ENCODE measurements around the gene MTSS2. TPM values are rescaled to one million over a fixed set of nuclear protein-coding genes. Genes with fewer than 3 reads are reported as not detected.

MTSS2 gene
- total RNA-seq, 2 donors from 2014 or later, result 50.7 to 51.4 TPM

DNA sequence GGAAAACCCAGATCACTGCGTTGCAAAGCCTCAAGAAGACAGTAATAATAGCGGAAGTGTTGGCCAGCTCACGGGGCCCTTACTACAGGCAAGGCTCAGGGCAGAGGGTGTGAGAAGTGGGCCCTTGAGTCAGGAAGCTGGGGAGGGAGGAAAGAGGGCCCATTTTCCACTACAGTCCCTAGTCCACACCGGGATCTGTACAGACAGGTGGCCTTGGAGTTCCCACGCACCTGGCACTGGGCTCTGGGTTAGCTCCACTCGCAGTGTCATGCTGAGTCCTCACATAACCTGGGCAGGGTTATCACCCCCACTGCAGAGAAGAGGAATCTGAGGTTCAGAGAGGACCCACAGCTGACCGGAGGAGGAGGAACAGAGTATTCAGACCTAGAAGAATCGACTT is 16.8 kb upstream of the MTSS2 start:
- intact Hi-C loops (cut with DNase I), result loop anchor here in 1 of 2 donors (5.0 kb wide), 1 partner anchor 35 kb away; no protein-coding TSS in a partner anchor
- ATAC-seq (no peak), DNase-seq (no peak)

- no peak for DNase-seq
- ATAC-seq, result no peak
- intact Hi-C loops (cut with DNase I), result loop anchor here in 1 of 2 donors (5.0 kb wide), 1 partner anchor 35 kb away; no protein-coding TSS in a partner anchor
Measured at GRCh38 chr16:70701998-70702397, 16.1 kb upstream of the MTSS2 start.

- DNase-seq (no peak), ATAC-seq (no peak)
- intact Hi-C loops (cut with DNase I), result loop anchor here in 1 of 2 donors (5.0 kb wide), 1 partner anchor 36 kb away; no protein-coding TSS in a partner anchor
Measured at GRCh38 chr16:70701596-70701995, 15.7 kb upstream of the MTSS2 start.

DNA sequence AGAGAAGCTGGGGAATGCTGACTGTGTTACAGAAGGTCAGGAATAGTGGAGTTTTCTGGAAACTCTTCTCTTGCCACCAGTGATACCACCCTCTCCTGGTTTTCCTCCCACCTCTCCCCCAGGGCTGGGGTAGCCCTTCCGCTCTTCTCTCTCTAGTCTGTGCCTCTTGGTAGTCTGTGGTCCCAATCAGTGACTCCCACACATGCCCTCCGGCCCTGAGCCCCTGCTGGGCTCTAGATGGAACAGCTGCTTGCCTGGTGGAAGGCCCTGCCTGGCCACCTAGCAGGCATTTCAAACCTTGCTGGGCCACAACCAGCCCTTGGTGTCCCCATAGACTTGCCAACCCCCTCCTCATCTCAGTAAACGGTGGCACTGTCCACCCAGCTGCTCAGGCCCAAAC is 15.2 kb upstream of the MTSS2 start:
- ATAC-seq (no peak), DNase-seq (no peak)
- intact Hi-C loops (cut with DNase I), result loop anchor here in 1 of 2 donors (5.0 kb wide), 1 partner anchor 36 kb away; no protein-coding TSS in a partner anchor

- intact Hi-C loops (cut with DNase I), result loop anchor here in 1 of 2 donors (5.0 kb wide), 1 partner anchor 37 kb away; no protein-coding TSS in a partner anchor
- ATAC-seq (peak; percentile 51 to 74), DNase-seq (peak; percentile 70)
Measured at GRCh38 chr16:70700101-70701020, 14.5 kb upstream of the MTSS2 start.

- intact Hi-C loops (cut with DNase I), result loop anchor here in 1 of 2 donors (5.0 kb wide), 1 partner anchor 38 kb away; no protein-coding TSS in a partner anchor
- no peak for ATAC-seq
Measured at GRCh38 chr16:70699696-70700095, 13.8 kb upstream of the MTSS2 start.

GRCh38 chr16:70698901-70699300 is 13.0 kb upstream of the MTSS2 start:
- DNase-seq (no peak), ATAC-seq (no peak)
- intact Hi-C loops (cut with DNase I), result no loop called here

More at GRCh38 chr16:70699696-70700095, 13.8 kb upstream of the MTSS2 start:
- no peak for DNase-seq

DNA sequence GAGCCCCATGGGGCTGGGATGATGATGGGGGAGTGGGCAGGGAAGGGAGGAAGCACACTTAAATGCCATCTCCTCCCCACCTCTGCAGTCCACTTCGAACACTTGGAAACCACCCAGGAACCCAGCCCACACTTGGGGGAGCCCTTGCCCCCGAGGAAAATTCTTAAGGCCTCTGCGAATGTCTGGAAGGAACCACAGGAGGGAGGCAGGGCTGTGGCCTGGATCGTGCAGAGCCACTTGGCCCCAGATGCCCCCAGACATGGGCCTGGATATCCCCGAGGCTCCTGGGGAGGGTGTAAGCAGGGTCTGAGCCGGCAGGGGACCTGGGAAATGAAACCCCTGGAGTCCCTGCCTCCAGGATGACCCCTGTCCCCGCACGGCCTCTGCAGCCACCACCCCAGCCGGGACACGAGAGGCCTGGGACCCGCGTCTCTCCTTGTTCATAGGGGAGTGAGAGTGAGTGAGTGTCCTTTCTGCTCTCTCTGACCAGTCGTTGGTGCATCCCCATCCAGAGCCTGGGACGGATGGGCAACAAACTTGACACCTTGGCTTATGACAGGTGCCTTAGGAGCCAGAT is 11.8 kb upstream of the MTSS2 start:
- DNase-seq (no peak), ATAC-seq (no peak)
- intact Hi-C loops (cut with DNase I), result no loop called here

DNA sequence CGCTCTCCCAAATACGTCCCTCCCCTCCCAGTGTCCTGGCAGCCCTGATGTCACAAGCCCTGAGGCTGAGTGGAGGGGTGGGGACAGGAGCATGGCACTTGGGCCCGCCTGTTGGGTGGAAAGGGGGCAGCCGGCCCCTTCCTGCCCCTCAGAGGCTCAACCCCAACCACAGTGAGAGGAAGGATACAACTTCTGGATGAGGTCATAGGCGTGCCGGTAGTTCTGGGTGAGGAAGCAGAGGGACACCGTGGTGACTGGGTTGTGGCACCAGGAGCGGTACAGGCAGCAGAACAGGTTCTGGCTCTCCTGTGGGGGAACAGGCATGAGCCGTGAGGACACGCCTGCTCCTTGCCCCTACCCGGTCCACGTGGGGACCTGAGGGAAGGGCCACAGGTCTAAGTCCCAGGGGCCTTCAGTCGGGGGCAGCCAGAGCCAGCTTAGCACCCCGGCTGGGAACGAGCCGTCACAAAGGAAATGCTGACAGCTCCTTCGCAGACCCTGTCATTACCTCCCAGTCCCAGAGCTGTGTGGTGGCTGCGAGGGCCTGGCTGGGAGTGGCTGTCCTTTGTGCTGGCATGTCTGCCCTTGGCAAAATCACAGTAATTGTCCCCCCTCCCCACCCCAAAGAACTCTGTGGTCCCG is 11.2 kb upstream of the MTSS2 start:
- ATAC-seq, result no peak
- DNase-seq, result no peak
- intact Hi-C loops (cut with DNase I), result no loop called here

DNA sequence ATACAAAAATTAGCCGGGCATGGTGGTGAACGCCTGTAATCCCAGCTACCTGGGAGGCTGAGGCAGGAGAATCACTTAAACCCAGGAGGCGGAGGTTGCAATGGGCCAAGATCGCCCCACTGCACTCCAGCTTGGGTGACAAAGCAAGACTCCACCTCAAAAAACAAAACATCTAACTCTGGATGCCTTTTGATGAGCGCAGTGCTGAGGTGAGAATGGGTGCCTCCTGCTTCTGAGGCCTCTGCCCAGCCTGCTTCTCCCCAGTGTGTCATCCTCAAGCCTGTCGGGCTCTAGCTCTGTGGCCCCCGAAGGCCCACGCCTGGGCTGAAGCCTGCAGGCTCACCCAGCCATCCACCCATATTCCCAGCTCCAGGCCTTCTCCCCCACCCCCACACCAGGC is 10.5 kb upstream of the MTSS2 start:
- no peak for ATAC-seq

DNA sequence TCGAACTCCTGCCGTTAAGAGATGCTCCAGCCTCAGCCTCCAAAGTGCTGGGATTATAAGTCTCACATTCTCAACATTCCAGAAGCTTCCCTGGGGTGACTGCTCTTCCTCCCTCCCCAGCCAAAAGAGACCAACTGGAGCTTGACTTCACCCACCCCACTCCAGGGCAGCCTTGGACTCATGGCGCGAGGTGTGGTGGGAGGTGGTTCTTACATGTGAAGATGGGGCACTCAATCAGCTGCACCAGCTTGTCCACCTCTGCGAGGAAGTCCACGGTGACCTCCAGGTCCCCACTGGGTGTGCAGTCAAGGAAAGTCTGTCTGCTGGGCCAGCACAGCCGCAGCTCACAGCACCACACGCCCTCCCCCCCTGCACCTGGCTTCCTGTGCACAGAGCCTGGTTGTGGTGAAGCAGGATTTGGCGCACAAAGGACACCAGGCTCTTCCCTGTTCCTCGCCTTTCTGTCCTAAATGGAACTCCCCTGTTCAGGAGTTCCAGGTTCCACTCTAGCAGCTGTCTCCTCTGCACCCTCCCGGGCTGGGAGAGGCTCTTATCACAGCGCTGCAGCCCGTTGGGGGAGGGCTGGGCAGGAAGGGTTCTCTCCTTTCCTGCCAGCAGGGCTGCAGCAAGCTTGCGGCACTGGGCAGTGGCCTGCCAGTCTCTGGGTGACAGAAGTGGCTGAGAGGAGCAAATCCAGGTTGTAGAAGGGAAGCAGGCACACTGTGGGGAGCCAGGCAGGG is 9.6 kb upstream of the MTSS2 start:
- intact Hi-C loops (cut with DNase I), result no loop called here
- peak in 1 of 2 donors; percentile 34 for ATAC-seq
- no peak for DNase-seq

More for the DNA sequence above, 10.5 kb upstream of the MTSS2 start:
- intact Hi-C loops (cut with DNase I), result no loop called here
- DNase-seq, result no peak

DNA sequence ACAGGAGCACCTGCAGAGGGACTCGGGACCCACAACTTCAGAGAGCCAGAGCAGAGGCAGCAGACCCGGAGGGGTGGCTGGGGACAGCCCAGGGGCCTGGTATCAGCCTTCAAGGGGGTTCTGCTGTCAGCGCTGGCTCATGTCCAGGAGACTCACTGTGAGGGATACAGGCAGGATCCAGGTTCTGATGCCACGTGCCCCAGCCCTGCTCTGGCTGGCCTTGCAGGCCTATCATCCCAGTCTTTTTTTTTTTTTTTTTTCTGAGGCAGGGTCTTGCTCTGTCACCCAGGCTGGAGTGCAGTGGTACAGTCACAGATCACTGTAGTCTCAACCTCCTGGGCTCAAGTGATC is 9.0 kb upstream of the MTSS2 start:
- ATAC-seq (no peak), DNase-seq (no peak)
- intact Hi-C loops (cut with DNase I), result no loop called here

DNA sequence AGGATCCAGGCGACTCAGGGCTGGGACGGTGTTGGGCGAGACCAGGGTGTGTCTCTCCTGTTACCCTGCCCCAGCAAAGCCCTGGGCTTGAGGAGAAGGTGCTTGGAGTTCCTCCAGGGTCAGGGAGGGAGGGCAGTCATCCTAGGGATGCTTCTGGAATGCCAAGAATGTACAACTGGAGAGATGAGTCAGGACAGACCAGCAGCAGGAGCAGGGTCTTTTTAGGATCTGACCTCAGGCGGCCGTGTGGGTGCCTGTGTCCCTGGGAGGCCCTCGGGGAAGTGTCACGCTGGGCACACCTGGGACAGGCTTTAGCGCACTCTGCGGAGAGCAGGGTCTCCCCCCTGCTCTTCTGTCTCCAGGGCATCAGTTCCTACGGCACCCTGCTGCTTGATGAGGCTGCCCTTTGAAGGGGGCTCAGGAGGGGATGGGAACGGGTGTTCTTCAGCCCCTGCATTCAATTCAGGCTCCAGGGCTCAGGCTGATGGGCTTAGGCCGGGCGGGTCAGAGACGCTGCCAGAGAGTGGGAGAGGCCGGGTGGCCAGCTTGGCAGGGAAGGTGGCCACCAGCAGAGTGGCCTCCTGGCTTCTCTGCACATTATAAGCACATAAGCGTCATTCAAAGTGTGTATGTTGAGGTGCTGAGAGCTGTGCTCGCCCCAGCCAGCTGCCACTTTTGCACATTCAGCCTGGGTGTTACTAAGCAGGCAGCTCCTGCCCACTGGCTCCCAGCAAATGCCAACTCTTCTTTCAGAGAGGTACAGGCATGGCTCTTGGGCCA is 8.4 kb upstream of the MTSS2 start:
- ATAC-seq, result peak in 1 of 2 donors; percentile 44

DNA sequence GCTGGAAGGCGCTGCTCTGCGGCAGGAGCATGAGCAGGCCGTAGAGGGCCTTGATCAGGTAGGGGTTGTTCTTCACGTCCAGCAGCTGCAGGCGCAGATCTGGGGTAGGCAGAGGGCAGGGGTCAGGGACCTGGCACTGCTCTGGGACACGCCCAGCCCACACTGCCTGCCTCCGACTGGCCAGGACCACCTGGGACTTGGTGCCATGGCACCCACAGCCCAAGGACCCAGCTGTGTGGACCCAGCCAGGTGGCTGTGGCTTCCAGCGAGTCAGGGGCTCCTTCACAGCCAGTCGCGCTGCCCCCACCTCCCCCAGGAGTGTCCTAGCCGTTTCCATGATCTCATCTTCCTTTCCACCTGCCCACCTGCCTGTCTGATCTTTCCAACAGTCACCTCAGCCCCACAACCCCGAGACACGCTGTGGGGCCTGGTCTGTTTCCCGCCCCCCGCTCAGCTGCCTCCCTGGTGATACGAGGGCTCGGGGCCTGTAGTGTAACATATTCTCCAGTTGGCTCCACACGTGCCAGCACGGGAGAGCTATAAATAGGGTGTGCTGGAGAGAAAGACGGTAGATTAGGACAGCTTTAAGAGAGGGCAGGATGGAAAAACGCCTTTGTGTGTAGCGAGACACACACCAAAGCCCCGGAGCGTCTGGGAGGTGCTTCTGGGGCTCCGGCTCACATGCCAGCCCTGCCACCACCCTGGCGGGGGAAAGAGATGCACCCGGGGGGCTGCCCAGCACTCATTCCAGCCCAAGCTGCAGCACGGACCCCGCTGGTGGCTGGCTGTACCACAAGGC is 7.2 kb upstream of the MTSS2 start:
- DNase-seq (no peak), ATAC-seq (peak; percentile 24 to 32)
- intact Hi-C loops (cut with DNase I), result no loop called here

More for the DNA sequence above, 8.4 kb upstream of the MTSS2 start:
- intact Hi-C loops (cut with DNase I), result no loop called here
- no peak for DNase-seq

DNA sequence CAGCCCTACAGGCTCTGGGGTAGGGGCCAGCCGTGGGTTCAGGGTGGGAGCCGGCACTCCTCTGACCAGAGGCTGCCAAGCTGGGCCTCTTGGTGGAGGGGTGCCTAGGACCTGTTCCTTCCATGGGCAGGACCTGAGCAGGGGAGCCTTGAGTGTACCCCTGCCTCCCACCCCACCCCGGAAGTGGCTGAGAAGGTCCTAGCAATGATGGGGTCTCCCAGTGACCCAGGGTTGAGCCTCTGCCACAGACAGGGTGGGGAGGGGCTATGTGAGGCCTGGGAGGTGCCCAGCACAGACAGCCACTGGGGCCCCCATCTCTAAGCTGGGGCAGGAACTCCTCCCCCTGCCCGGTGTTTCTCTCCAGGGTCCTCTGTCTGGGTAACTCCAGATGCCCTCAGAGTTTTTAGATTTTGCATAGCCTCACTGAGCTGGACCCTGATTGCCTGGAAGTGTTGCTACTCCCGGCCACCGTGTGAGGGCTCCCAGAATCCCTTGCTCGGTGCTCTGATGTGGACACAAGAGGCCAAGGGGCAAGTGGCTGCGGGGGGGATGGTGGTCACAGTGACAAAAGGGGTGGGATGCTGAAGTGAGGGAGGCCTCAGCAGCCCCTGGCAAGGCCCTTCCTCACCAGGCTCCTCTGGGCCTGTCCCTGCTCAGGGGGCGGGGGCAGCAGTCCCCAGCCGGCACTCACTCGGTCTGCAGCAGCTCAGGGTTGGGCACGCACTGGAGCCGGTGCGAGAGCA is 6.4 kb upstream of the MTSS2 start:
- ATAC-seq (no peak), DNase-seq (no peak)
- intact Hi-C loops (cut with DNase I), result no loop called here

DNA sequence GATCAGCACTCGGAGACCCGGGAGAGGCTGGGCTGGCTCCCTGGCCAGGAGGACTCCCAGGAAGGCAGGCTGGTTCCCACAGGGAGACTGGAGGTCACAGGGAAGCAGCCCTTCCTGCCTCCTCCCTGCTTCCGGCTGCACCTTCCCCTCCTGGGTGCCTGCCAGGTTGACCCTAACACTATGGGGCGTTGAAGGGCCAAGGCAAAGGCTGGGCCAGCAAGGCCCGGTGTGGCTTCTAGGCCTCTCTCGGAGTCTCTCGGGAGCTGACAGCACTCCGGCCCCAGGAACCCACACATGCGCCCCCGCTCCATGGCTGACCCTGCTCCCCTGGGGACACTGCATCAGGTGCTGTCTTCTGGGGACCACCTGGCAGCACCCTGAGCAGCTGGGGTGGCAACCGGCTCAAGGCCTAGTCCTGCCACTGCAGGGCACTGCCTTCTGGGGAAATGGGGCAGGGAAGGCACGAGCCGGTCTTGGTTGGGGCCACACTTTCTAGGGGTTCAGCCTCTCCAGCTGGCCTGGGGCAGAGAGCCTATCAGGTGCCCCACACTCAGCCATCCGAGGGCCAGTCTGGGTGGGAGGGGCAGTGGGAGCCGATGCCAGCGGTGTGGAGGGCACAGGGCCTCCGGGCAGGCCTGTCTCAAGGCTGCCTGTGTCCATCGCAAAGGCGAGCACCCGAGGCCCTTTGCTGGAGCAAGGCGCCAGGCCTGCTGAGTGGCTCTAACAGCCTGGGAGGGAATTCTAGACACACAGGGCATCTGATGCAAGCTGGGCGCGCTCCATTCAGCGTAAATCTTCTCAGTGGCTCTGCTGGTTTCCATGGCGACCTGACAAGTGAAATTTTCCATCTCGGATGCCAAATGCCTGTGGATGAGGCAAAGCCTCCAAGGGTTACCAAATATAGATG is 5.6 kb upstream of the MTSS2 start:
- DNase-seq (peak; percentile 89), ATAC-seq (peak; percentile 45 to 49)
- intact Hi-C loops (cut with DNase I), result no loop called here
